HepG2 (cell line): ENCODE data around the gene GBA2. TPM values are rescaled to one million over a fixed set of nuclear protein-coding genes. Genes with fewer than 3 reads are reported as not detected.

ENCODE experiments used
- AHDC1 ChIP-seq: sonication (generic); formaldehyde crosslinking; IDR thresholded peaks from 2 replicates; pipeline ENCODE4 v1.5.1; 2020; ENCODE audit warnings: mild to moderate bottlenecking, missing genetic modification reagents, borderline replicate concordance
- BORCS8-MEF2B ChIP-seq: sonication (generic); formaldehyde crosslinking; IDR thresholded peaks from 2 replicates; pipeline ENCODE4 v1.8.0; 2022; ENCODE audit warnings: mild to moderate bottlenecking, missing genetic modification reagents
- CEBPG ChIP-seq: IDR thresholded peaks from 2 replicates; pipeline ENCODE4 v1.6.1; 2016
- CREB1 ChIP-seq, 2 experiments: fragments of 450-650 bp in 1 of 2; IDR thresholded peaks; 2 replicates each; pipeline ENCODE4 v1.6.1; 2016 to 2017; ENCODE audit warnings: control low read depth in 1 of 2, mild to moderate bottlenecking in 1 of 2, missing compliant biosample characterization in 1 of 2, missing genetic modification characterization in 1 of 2
- CSRNP1 ChIP-seq: sonication (generic); formaldehyde crosslinking; IDR thresholded peaks from 2 replicates; pipeline ENCODE4 v1.8.1; 2023; ENCODE audit warnings: mild to moderate bottlenecking, missing genetic modification reagents
- ESRRA ChIP-seq: sonication (generic); formaldehyde crosslinking; IDR thresholded peaks from 2 replicates; pipeline ENCODE4 v1.5.1; 2020; ENCODE audit warnings: mild to moderate bottlenecking, low read depth, missing genetic modification reagents
- GABPA ChIP-seq, 2 experiments: IDR thresholded peaks; 2 replicates each; pipeline ENCODE4 v1.6.1; 2011 to 2016; ENCODE audit warnings: low read depth in 2 of 2, low read length in 1 of 2, missing biosample characterization in 1 of 2, missing genetic modification characterization in 1 of 2
- GATAD2A ChIP-seq: IDR thresholded peaks from 2 replicates; pipeline ENCODE4 v1.6.1; 2016
- HBP1 ChIP-seq: IDR thresholded peaks from 2 replicates; pipeline ENCODE4 v1.6.1; 2016; ENCODE audit warnings: low read depth, control low read depth
- KLF13 ChIP-seq: sonication (generic); formaldehyde crosslinking; IDR thresholded peaks from 2 replicates; pipeline ENCODE4 v1.4.0; 2020; ENCODE audit warnings: mild to moderate bottlenecking, missing genetic modification reagents
- NPAS2 ChIP-seq: sonication (generic); formaldehyde crosslinking; IDR thresholded peaks from 2 replicates; pipeline ENCODE4 v1.8.0; 2022; ENCODE audit warnings: mild to moderate bottlenecking, missing genetic modification reagents, borderline replicate concordance
- POLR2A ChIP-seq, 2 experiments: IDR thresholded peaks; 2 replicates each; pipeline ENCODE4 v1.6.1; 2011; ENCODE audit warnings: low read depth in 2 of 2, low read length in 2 of 2, mild to moderate bottlenecking in 1 of 2, moderate library complexity in 1 of 2; ENCODE audit not compliant: insufficient read depth in 1 of 2
- RARA ChIP-seq: IDR thresholded peaks from 2 replicates; pipeline ENCODE4 v1.6.1; 2016; ENCODE audit warnings: missing genetic modification reagents, missing compliant biosample characterization
- SALL1 ChIP-seq: sonication (generic); formaldehyde crosslinking; IDR thresholded peaks from 2 replicates; pipeline ENCODE4 v1.8.0; 2022; ENCODE audit warnings: mild to moderate bottlenecking, missing genetic modification reagents
- SMARCE1 ChIP-seq: fragments of 450-650 bp; IDR thresholded peaks from 2 replicates; pipeline ENCODE4 v1.6.1; 2017; ENCODE audit warnings: borderline replicate concordance
- TBX3 ChIP-seq: fragments of 450-650 bp; IDR thresholded peaks from 2 replicates; pipeline ENCODE4 v1.6.1; 2017; ENCODE audit warnings: antibody characterized with exemption, mild to moderate bottlenecking, inconsistent platforms, borderline replicate concordance
- TFAP4 ChIP-seq: sonication (generic); IDR thresholded peaks from 2 replicates; pipeline ENCODE4 v1.6.1; 2016; ENCODE audit warnings: low read depth, borderline replicate concordance
- ZNF101 ChIP-seq: sonication (generic); formaldehyde crosslinking; IDR thresholded peaks from 2 replicates; pipeline ENCODE4 v1.4.0; 2020; ENCODE audit warnings: mild to moderate bottlenecking, low read depth, missing genetic modification reagents, borderline replicate concordance
- ZNF274 ChIP-seq: sonication (generic); formaldehyde crosslinking; IDR thresholded peaks from 2 replicates; pipeline ENCODE4 v1.5.1; 2020; ENCODE audit warnings: mild to moderate bottlenecking, missing genetic modification reagents
- polyA plus RNA-seq, 8 experiments: library from polyadenylated mRNA; depleted of rRNA in 3 of 8; stranded (reverse) in 7 of 8; unstranded in 1 of 8; fragments of >200 nt; fragmentation: Illumina TruSeq in 4 of 8; extraction: Trizol in 4 of 8; gene quantifications; 2 replicates each; pipeline versions ENCODE4 v1.2.1 to v1.2.3, GENCODE V29; 2011 to 2016; ENCODE audit warnings: low read depth in 4 of 8, missing spikeins in 1 of 8, mixed read lengths in 1 of 8; ENCODE audit not compliant: insufficient read depth in 1 of 8
- total RNA-seq, 5 experiments: library from RNA; depleted of rRNA; stranded (reverse); fragments of >200 nt; fragmentation: Illumina TruSeq; extraction: Trizol; gene quantifications; 2 replicates each; pipeline ENCODE4 v1.2.3, GENCODE V29; 2016; ENCODE audit warnings: low read depth in 1 of 5

GBA2 gene
- total and polyA plus RNA-seq, 2 of the 13 experiments (the other 11 are each of a cell fraction or from before 2014, with no cell fraction given), result 37.5 to 86.1 TPM

- TF ChIP-seq AHDC1 (CRISPR knock-in tag) (no peak), ESRRA (CRISPR knock-in tag) (0 out of 2 replicates have a peak, but pooled peaks have one; percentile 32), CREB1 (IDR thresholded peaks at IDR 0.05) (peak; percentile 89), CREB1 (CRISPR knock-in tag; IDR thresholded peaks at IDR 0.05) (peak; percentile 73), HBP1 (CRISPR knock-in tag) (no peak), SMARCE1 (no peak), GATAD2A (CRISPR knock-in tag) (no peak), CSRNP1 (no peak), RARA (CRISPR knock-in tag) (peak; percentile 90), POLR2A (IDR thresholded peaks at IDR 0.05; ENCODE audit: insufficient read depth in 1 of 2, low read depth in 2 of 2, low read length in 2 of 2) (no peak), TBX3 (peak; percentile 42; the same call in 1 of the 2 replicates), BORCS8-MEF2B (CRISPR knock-in tag) (0 out of 2 replicates have a peak, but pooled peaks have one; percentile 11), TFAP4 (no peak), SALL1 (CRISPR knock-in tag) (no peak), GABPA (IDR thresholded peaks at IDR 0.05; ENCODE audit: low read depth, low read length) (no peak), GABPA (CRISPR knock-in tag; IDR thresholded peaks at IDR 0.05; ENCODE audit: low read depth) (no peak), NPAS2 (CRISPR knock-in tag) (no peak), KLF13 (no peak), ZNF101 (CRISPR knock-in tag) (no peak), CEBPG (no peak), ZNF274 (CRISPR knock-in tag) (no peak)
Measured at GRCh38 chr9:35731415-35732184, 17.4 kb downstream of the GBA2 start (continued).
